Spleen (tissue), 11 donors: ENCODE measurements around the gene AOAH. TPM values are rescaled to one million over a fixed set of nuclear protein-coding genes. Genes with fewer than 3 reads are reported as not detected.

ENCODE experiments used
- DNase-seq: peaks from one replicate; pipeline ENCODE4 v3.0.0-alpha.2; 2020
- H3K27ac ChIP-seq, 8 donors: fragments of 200-600 bp; sonication (generic) in 7 of 8; 1 replicate in 4 of 8; 2 replicates in 4 of 8; pipeline versions ENCODE4 v1.5.0 to v1.8.0; 2016 to 2021; ENCODE audit warnings: inconsistent platforms in 4 of 8, mild to moderate bottlenecking in 4 of 8, moderate library complexity in 1 of 8
- H3K27me3 ChIP-seq, 7 donors: fragments of 200-600 bp; sonication (generic) in 6 of 7; replicated peaks in 1 of 7; 1 replicate in 4 of 7; 2 replicates in 3 of 7; pipeline versions ENCODE4 v1.5.0 to v1.8.0; 2016 to 2021; ENCODE audit warnings: inconsistent platforms in 3 of 7, mild to moderate bottlenecking in 1 of 7
- H3K36me3 ChIP-seq, 6 donors: fragments of 200-600 bp; sonication (generic) in 5 of 6; 1 replicate in 4 of 6; 2 replicates in 2 of 6; pipeline versions ENCODE4 v1.5.0 to v1.8.0; 2016 to 2021; ENCODE audit warnings: inconsistent platforms in 2 of 6
- H3K4me1 ChIP-seq, 6 donors: fragments of 200-600 bp; sonication (generic) in 5 of 6; 1 replicate in 3 of 6; 2 replicates in 3 of 6; pipeline versions ENCODE4 v1.5.0 to v1.8.0; 2016 to 2021; ENCODE audit warnings: inconsistent platforms in 3 of 6
- H3K4me3 ChIP-seq, 8 donors: fragments of 200-600 bp; sonication (generic) in 7 of 8; 1 replicate in 4 of 8; 2 replicates in 4 of 8; pipeline versions ENCODE4 v1.5.0 to v1.8.0; 2016 to 2021; ENCODE audit warnings: inconsistent platforms in 4 of 8, mild to moderate bottlenecking in 4 of 8, moderate library complexity in 2 of 8
- H3K9me3 ChIP-seq, 8 donors: fragments of 200-600 bp; sonication (generic) in 7 of 8; 1 replicate in 4 of 8; 2 replicates in 4 of 8; pipeline versions ENCODE4 v1.5.0 to v1.8.0; 2016 to 2021; ENCODE audit warnings: inconsistent platforms in 4 of 8
- CTCF ChIP-seq, 11 experiments: fragments of 200-600 bp in 7 of 11; fragments of 450-650 bp in 4 of 11; sonication (generic) in 4 of 11; IDR thresholded peaks in 8 of 11; conservative IDR thresholded peaks in 3 of 11; 1 replicate in 7 of 11; 2 replicates in 4 of 11; pipeline versions ENCODE4 v1.4.0 to v1.8.0; 2016 to 2021; ENCODE audit warnings: antibody characterized with exemption in 11 of 11, inconsistent platforms in 4 of 11, mild to moderate bottlenecking in 1 of 11
- POLR2A ChIP-seq, 3 donors: fragments of 450-650 bp; IDR thresholded peaks; one replicate each; pipeline ENCODE4 v1.5.1; 2017; ENCODE audit warnings: antibody characterized with exemption in 3 of 3, mild to moderate bottlenecking in 1 of 3
- POLR2AphosphoS5 ChIP-seq, 3 donors: sonication (generic); formaldehyde crosslinking; IDR thresholded peaks; one replicate each; pipeline ENCODE4 v1.5.1; 2017; ENCODE audit warnings: antibody characterized with exemption in 3 of 3
- WGBS, 5 donors: extraction: QIAGEN DNeasy Blood & Tissue Kit in 3 of 5; methylation state at CpG; one replicate each; pipeline versions ENCODE4 v1.1.5 to v1.1.7; 2013 to 2018; 5-methylcytosine and 5-hydroxymethylcytosine counted together
- intact Hi-C: fragments of 100-400 bp; cut with DNase I; formaldehyde crosslinking; loops from one replicate; pipeline ENCODE4 v1.15.0; 2023; ENCODE audit warnings: low total_unique reads
- polyA plus RNA-seq, 3 donors: library from polyadenylated mRNA; stranded (reverse); fragments of 200-250 nt; gene quantifications; one replicate each; pipeline ENCODE4 v1.2.1, GENCODE V29; 2013
- total RNA-seq, 7 donors: library from RNA; depleted of rRNA in 3 of 7; stranded (reverse); fragments of >200 nt in 3 of 7; fragmentation: NEBNext Ultra II Directional in 4 of 7; extraction: Animal tissue kit (Norgen Biotek cat#: 25700) in 4 of 7; gene quantifications; one replicate each; pipeline versions ENCODE4 v1.1.0 to v1.2.1, GENCODE V29; 2016 to 2021
- donor health status: healthy with polysubstance abuse.
- donor health status: DM: no; HTN: no; CAD: no; lungs with moderate emphysema.
- donor health status: DM: no; HTN: no; CAD: no.
- donor health status: Bipolar disorder and iron deficiency.
- donor health status: healthy.
- donor health status: DM: no; HTN: no; CAD: no.
- donor health status: DM: yes; HTN: yes; CAD: no.

AOAH gene
- total and polyA plus RNA-seq, 10 donors, result 30.3 to 316 (median 191) TPM

GRCh38 chr7:36547416-36547815 lies 176.9 kb downstream of the AOAH start:
- Histone ChIP-seq H3K9me3 (no peaks in the 10 kb centered on the region), H3K27ac (no peak overlapping the region), H3K4me1 (no peaks in the 10 kb centered on the region), H3K4me3 (no peak overlapping the region), H3K36me3 (peaks cover 0 to 68% (median 5%) of the 10 kb centered on the region in 6 donors), H3K27me3 (no peaks in the 10 kb centered on the region)
- TF ChIP-seq CTCF (IDR thresholded peaks at IDR 0.05 in 8 of 11, conservative IDR thresholded peaks at IDR 0.05 in 3 of 11), result no peak
- TF ChIP-seq POLR2A (IDR thresholded peaks at IDR 0.05), result no peak
- intact Hi-C loops, result no loop called here
- no peak for DNase-seq
- WGBS, 5 donors, result 46 to 64% (median 55%) methylated on average over 5 of the region's 5 CpGs

GRCh38 chr7:36546331-36546730 lies 178.0 kb downstream of the AOAH start:
- intact Hi-C loops, result no loop called here
- TF ChIP-seq CTCF (IDR thresholded peaks at IDR 0.05 in 8 of 11, conservative IDR thresholded peaks at IDR 0.05 in 3 of 11) (no peak), POLR2A (IDR thresholded peaks at IDR 0.05) (no peak), POLR2AphosphoS5 (IDR thresholded peaks at IDR 0.05) (no peak)
- WGBS, 5 donors, result 54 to 73% (median 64%) methylated on average over 1 of the region's 1 CpG
- H3K27me3 ChIP-seq, result no peaks in the 10 kb centered on the region
- H3K4me3 ChIP-seq, result no peak overlapping the region
- H3K27ac ChIP-seq, result no peak overlapping the region
- DNase-seq, result no peak
- H3K36me3 ChIP-seq, result peaks cover 0 to 78% (median 5%) of the 10 kb centered on the region in 6 donors
- H3K4me1 ChIP-seq, result no peaks in the 10 kb centered on the region
- no peaks in the 10 kb centered on the region for H3K9me3 ChIP-seq

GRCh38 chr7:36545291-36545690 lies 179.0 kb downstream of the AOAH start:
- no peaks in the 10 kb centered on the region for H3K4me1 ChIP-seq
- peaks cover 0 to 83% (median 7%) of the 10 kb centered on the region in 6 donors for H3K36me3 ChIP-seq
- no peaks in the 10 kb centered on the region for H3K9me3 ChIP-seq
- TF ChIP-seq POLR2AphosphoS5 (IDR thresholded peaks at IDR 0.05), result no peak
- TF ChIP-seq CTCF (IDR thresholded peaks at IDR 0.05 in 8 of 11, conservative IDR thresholded peaks at IDR 0.05 in 3 of 11), result no peak
- no peak for TF ChIP-seq POLR2A (IDR thresholded peaks at IDR 0.05)
- H3K4me3 ChIP-seq, result no peak overlapping the region
- no peak overlapping the region for H3K27ac ChIP-seq
- DNase-seq, result no peak
- no peaks in the 10 kb centered on the region for H3K27me3 ChIP-seq
- intact Hi-C loops, result no loop called here
- 78 to 88% (median 79%) methylated on average over 2 of the region's 2 CpGs for WGBS, 5 donors

GRCh38 chr7:36538126-36538525 lies 186.2 kb downstream of the AOAH start:
- Histone ChIP-seq H3K4me1 (no peaks in the 10 kb centered on the region), H3K9me3 (no peaks in the 10 kb centered on the region), H3K27me3 (no peaks in the 10 kb centered on the region), H3K4me3 (no peak overlapping the region), H3K27ac (no peak overlapping the region), H3K36me3 (peaks cover 0 to 91% (median 19%) of the 10 kb centered on the region in 6 donors)
- intact Hi-C loops, result no loop called here
- TF ChIP-seq POLR2AphosphoS5 (IDR thresholded peaks at IDR 0.05) (no peak), CTCF (IDR thresholded peaks at IDR 0.05 in 8 of 11, conservative IDR thresholded peaks at IDR 0.05 in 3 of 11) (no peak), POLR2A (IDR thresholded peaks at IDR 0.05) (no peak)
- 76 to 96% (median 85%) methylated on average over 7 of the region's 7 CpGs for WGBS, 5 donors
- no peak for DNase-seq
